HCT116 (cell line): Measurements from ENCODE around the gene DNM1L. TPM values are rescaled to one million over a fixed set of nuclear protein-coding genes. Genes with fewer than 3 reads are reported as not detected.
"Not testable (repeated sequence)": the region's sequence is repeated elsewhere in the genome, so short reads cannot be mapped to it uniquely, and the experiment has no call there.

ENCODE experiments used
- ATAC-seq: fragments of 200-7000 bp; cut with Tn5 transposase; 2 replicates; pipeline ENCODE4 v1.9.1; 2020; ENCODE audit warnings: mild to moderate bottlenecking, moderate library complexity
- BruUV-seq: library from RNA; stranded (reverse); fragments of 400-500 nt; replicated peaks from 2 replicates; lab custom pipeline; 2021; lab: Mats Ljungman, UMichigan
- CTCF ChIA-PET: fragments of 300-600 bp; sonication (Branson Sonifier 250); formaldehyde crosslinking; loops from one replicate; lab custom pipeline; 2021; ENCODE audit warnings: antibody characterized with exemption; lab: Charles Lee
- POLR2A ChIA-PET: fragments of 300-600, 350-600 bp; sonication (Branson Sonifier 250); formaldehyde crosslinking; loops from one replicate; lab custom pipeline; 2021; ENCODE audit warnings: antibody characterized with exemption; lab: Charles Lee
- RAD21 ChIA-PET, 2 experiments: fragments of 300-600 bp; sonication (Branson Sonifier 250); formaldehyde crosslinking; loops; one replicate each; lab custom pipeline; 2023; ENCODE audit warnings: low total read pairs in 2 of 2; ENCODE audit not compliant: uncharacterized antibody in 2 of 2, unreplicated experiment in 2 of 2, low non-redundant PET in 1 of 2; lab: Charles Lee
- DNase-seq: peaks from one replicate; pipeline ENCODE4 v3.0.0-alpha.2; 2010; ENCODE audit warnings: low read depth, low spot score
- H2AFZ ChIP-seq: fragments of 200-600 bp; shearing (Covaris generic), sonication (generic); 2 replicates; pipeline ENCODE4 v1.6.1; 2017; ENCODE audit warnings: low read depth, mixed run types, mixed read lengths, antibody characterized with exemption, low read length; ENCODE audit not compliant: poor library complexity, severe bottlenecking
- H3K27ac ChIP-seq: 2 replicates; pipeline ENCODE4 v1.5.1; 2012; ENCODE audit warnings: low read depth, low read length
- H3K27me3 ChIP-seq: fragments of 200-600 bp; sonication (generic); 2 replicates; pipeline ENCODE4 v1.6.1; 2016; ENCODE audit warnings: mixed run types, low read length, mixed read lengths; ENCODE audit not compliant: insufficient read depth
- H3K36me3 ChIP-seq, 2 experiments: fragments of 200-500 bp in 1 of 2; fragments of 200-600 bp in 1 of 2; sonication (Bioruptor generic) in 1 of 2; sonication (generic) in 1 of 2; 2 replicates each; pipeline versions ENCODE4 v1.5.1 to v1.6.1; 2014 to 2016; ENCODE audit warnings: low read length in 2 of 2, inconsistent platforms in 1 of 2, mixed read lengths in 1 of 2, mixed run types in 1 of 2; ENCODE audit not compliant: insufficient read depth in 2 of 2, control insufficient read depth in 1 of 2
- H3K4me1 ChIP-seq, 2 experiments: fragments of 200-600 bp in 1 of 2; sonication (generic) in 1 of 2; 2 replicates each; pipeline versions ENCODE4 v1.5.1 to v1.6.1; 2012 to 2017; ENCODE audit warnings: low read length in 2 of 2, inconsistent platforms in 1 of 2, mild to moderate bottlenecking in 1 of 2, mixed read lengths in 1 of 2, mixed run types in 1 of 2, moderate library complexity in 1 of 2; ENCODE audit not compliant: insufficient read depth in 2 of 2, control insufficient read depth in 1 of 2
- H3K4me2 ChIP-seq: fragments of 200-600 bp; sonication (generic); 2 replicates; pipeline ENCODE4 v1.6.1; 2017; ENCODE audit warnings: mixed run types, low read length, mixed read lengths
- H3K4me3 ChIP-seq, 2 experiments: fragments of 200-600 bp in 1 of 2; sonication (generic) in 1 of 2; replicated peaks in 1 of 2; 2 replicates each; pipeline ENCODE4 v1.5.1; 2011 to 2016; ENCODE audit warnings: low read length in 2 of 2, control low read depth in 1 of 2, low read depth in 1 of 2, mild to moderate bottlenecking in 1 of 2, mixed read lengths in 1 of 2, mixed run types in 1 of 2
- H3K79me2 ChIP-seq: fragments of 200-600 bp; sonication (generic); 2 replicates; pipeline ENCODE4 v1.6.1; 2017; ENCODE audit warnings: mild to moderate bottlenecking, mixed run types, low read length, moderate library complexity, mixed read lengths; ENCODE audit not compliant: insufficient read depth
- H3K9ac ChIP-seq: fragments of 200-600 bp; sonication (generic); 2 replicates; pipeline ENCODE4 v1.6.1; 2016; ENCODE audit warnings: low read length, mixed read lengths
- H3K9me2 ChIP-seq: fragments of 200-600 bp; sonication (generic), shearing (Covaris generic); 2 replicates; pipeline ENCODE4 v1.6.1; 2017; ENCODE audit warnings: mixed run types, mild to moderate bottlenecking, moderate library complexity; ENCODE audit not compliant: insufficient read depth
- H3K9me3 ChIP-seq, 2 experiments: fragments of 200-500 bp in 1 of 2; fragments of 200-600 bp in 1 of 2; sonication (Bioruptor generic) in 1 of 2; sonication (generic) in 1 of 2; 2 replicates each; pipeline ENCODE4 v1.6.1; 2014 to 2017; ENCODE audit warnings: low read length in 2 of 2, mixed read lengths in 2 of 2, inconsistent platforms in 1 of 2, low read depth in 1 of 2, mild to moderate bottlenecking in 1 of 2, mixed run types in 1 of 2, moderate library complexity in 1 of 2; ENCODE audit not compliant: control insufficient read depth in 1 of 2, insufficient read depth in 1 of 2
- H4K20me1 ChIP-seq: fragments of 200-600 bp; sonication (generic), shearing (Covaris generic); 2 replicates; pipeline ENCODE4 v1.6.1; 2017; ENCODE audit warnings: mixed run types, mild to moderate bottlenecking, moderate library complexity; ENCODE audit not compliant: insufficient read depth
- CBX3 ChIP-seq: IDR thresholded peaks from 2 replicates; pipeline ENCODE4 v1.6.1; 2012; ENCODE audit warnings: low read depth
- CEBPB ChIP-seq: IDR thresholded peaks from 2 replicates; pipeline ENCODE4 v1.6.1; 2012; ENCODE audit warnings: low read depth
- JUND ChIP-seq: IDR thresholded peaks from 2 replicates; pipeline ENCODE4 v1.6.1; 2012
- POLR2AphosphoS5 ChIP-seq: IDR thresholded peaks from 2 replicates; pipeline ENCODE4 v1.6.1; 2011; ENCODE audit warnings: mild to moderate bottlenecking, low read depth, low read length, moderate library complexity
- SIN3A ChIP-seq: IDR thresholded peaks from 2 replicates; pipeline ENCODE4 v1.6.1; 2012; ENCODE audit warnings: low read depth
- SRF ChIP-seq: IDR thresholded peaks from 2 replicates; pipeline ENCODE4 v1.6.1; 2012; ENCODE audit warnings: low read depth
- TCF7L2 ChIP-seq: IDR thresholded peaks from 2 replicates; pipeline ENCODE4 v1.7.0; 2011; ENCODE audit warnings: borderline replicate concordance, inconsistent platforms; ENCODE audit not compliant: insufficient read depth, insufficient read length; ENCODE audit errors: extremely low read depth
- ZNF274 ChIP-seq: fragments of 200-500 bp; sonication (Bioruptor generic); IDR thresholded peaks from 2 replicates; pipeline ENCODE4 v1.6.1; 2014; ENCODE audit warnings: mild to moderate bottlenecking, low read depth, low read length, inconsistent platforms
- intact Hi-C: fragments of 100-400 bp; cut with micrococcal nuclease; formaldehyde crosslinking; loops from 2 replicates; pipeline ENCODE4 v1.10.0; 2022
- total RNA-seq: library from RNA; stranded (reverse); gene quantifications from one replicate; pipeline ENCODE4 v1.2.1, GENCODE V29; 2021; ENCODE audit not compliant: unreplicated experiment
- TF ChIP-seq, protein P1 (sequence below): IDR thresholded peaks from 2 replicates; pipeline ENCODE4 v1.6.1; 2012

Gene DNM1L
- total RNA-seq, 1 experiment from 2014 or later = 69.7 TPM

DNA sequence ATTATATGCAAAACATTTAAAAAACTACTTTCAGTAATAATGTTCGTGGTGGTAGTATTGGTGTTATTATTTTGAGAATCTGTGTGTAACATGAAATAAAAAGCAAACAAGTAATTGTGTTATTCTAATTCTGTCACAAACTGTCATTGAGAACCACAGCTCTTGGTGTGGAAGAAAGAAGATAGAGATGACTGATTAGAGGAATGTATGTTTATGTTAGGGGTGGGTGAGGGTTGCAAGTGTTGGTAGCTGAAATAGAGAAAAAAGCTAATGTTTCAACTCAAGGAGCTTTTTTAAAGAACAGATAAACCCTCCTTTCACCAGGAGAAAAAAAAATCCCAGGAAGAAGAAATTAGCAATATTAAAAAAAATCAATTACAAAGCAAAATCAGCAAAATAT, 18.3 kb downstream of the DNM1L start:
- ChIA-PET POLR2A (no interaction called here), RAD21 (no interaction called here)

DNA sequence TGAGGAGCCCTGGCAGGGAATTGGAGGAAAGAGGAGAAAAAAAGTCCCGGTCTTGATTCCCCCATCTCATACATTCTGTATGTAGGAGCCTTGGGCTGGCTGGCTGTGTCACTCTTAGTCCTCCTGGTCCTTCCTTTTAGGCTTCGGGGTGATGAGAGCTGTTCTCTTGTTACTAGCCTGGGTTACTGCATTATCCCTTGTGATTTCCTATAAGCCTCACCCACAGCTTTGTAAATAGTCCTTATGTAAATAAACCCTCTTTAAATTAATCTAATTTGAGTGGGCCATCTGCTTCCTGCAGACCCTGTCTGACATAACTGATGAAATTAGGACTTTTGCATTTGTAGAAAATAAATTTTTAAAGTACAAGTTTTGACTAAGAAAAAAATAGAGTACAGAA, 19.2 kb downstream of the DNM1L start:
- ChIA-PET POLR2A (no interaction called here), CTCF (no interaction called here)

More for the DNA sequence above, 18.3 kb downstream of the DNM1L start:
- Histone ChIP-seq H3K9ac (no peak overlapping the region), H3K4me2 (no peak overlapping the region), H3K9me3 (no peaks in the 10 kb centered on the region), H3K27me3 (no peaks in the 10 kb centered on the region), H3K27ac (no peak overlapping the region), H3K4me3 (no peak overlapping the region), H3K36me3 (no peaks in the 10 kb centered on the region), H2AFZ (no peak overlapping the region), H3K4me1 (no peaks in the 10 kb centered on the region), H4K20me1 (no peaks in the 10 kb centered on the region; the same call in 1 of the 2 replicates), H3K9me2 (no peaks in the 10 kb centered on the region), H3K79me2 (peaks cover 73% of the 10 kb centered on the region)
- CTCF ChIA-PET = no interaction called here
- intact Hi-C loops = no loop called here
- TF ChIP-seq CBX3 = no peak
- no peak for TF ChIP-seq SIN3A
- TF ChIP-seq CEBPB = no peak
- TF ChIP-seq, protein P1, sequence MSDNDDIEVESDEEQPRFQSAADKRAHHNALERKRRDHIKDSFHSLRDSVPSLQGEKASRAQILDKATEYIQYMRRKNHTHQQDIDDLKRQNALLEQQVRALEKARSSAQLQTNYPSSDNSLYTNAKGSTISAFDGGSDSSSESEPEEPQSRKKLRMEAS = no peak
- no peak for TF ChIP-seq TCF7L2
- no peak for TF ChIP-seq SRF
- TF ChIP-seq POLR2AphosphoS5 = no peak
- no peak for TF ChIP-seq JUND
- no peak for TF ChIP-seq ZNF274
- no peak for ATAC-seq
- no peak for DNase-seq
- no TSS peak for BruUV-seq

DNA sequence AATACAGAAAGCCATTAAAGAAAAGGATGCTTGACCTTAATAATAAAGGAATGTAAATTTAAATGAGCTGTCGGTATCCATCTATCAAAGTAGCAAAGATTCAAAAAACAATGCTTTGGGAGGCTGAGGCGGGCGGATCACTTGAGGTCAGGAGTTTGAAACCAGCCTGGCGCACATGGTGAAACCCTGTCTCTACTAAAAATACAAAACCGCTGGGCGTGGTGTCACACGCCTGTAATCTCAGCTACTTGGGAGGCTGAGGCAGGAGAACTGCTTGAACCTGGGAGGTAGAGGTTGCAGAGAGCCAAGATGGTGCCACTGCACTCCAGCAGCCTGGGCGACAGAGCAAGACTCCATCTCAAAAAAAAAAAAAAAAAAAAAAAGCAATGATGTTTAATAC, 20.3 kb downstream of the DNM1L start:
- H3K4me2 ChIP-seq, RAD21 ChIA-PET, intact Hi-C loops, H4K20me1 ChIP-seq, H3K27ac ChIP-seq, ATAC-seq, H3K4me1 ChIP-seq, BruUV-seq, H3K9ac ChIP-seq, H3K9me3 ChIP-seq, H3K4me3 ChIP-seq, H3K36me3 ChIP-seq, POLR2A ChIA-PET, H3K27me3 ChIP-seq, H3K9me2 ChIP-seq, CTCF ChIA-PET, DNase-seq, H2AFZ ChIP-seq: not testable (repeated sequence)
- peaks cover 60% of the 10 kb centered on the region for H3K79me2 ChIP-seq

More for the DNA sequence above, 19.2 kb downstream of the DNM1L start:
- Histone ChIP-seq H3K4me3 (no peak overlapping the region), H3K9me3 (no peaks in the 10 kb centered on the region), H3K27ac (no peak overlapping the region), H3K27me3 (no peaks in the 10 kb centered on the region), H3K36me3 (no peaks in the 10 kb centered on the region), H3K4me1 (no peaks in the 10 kb centered on the region)
- TF ChIP-seq TCF7L2 = no peak
- TF ChIP-seq, all 23 proteins: peak for 0
- BruUV-seq = no TSS peak
- no peak overlapping the region for H3K9ac ChIP-seq
- ATAC-seq (no peak), DNase-seq (no peak)
- no peak overlapping the region for H2AFZ ChIP-seq
- H3K79me2 ChIP-seq = peaks cover 71% of the 10 kb centered on the region
- H3K4me2 ChIP-seq = no peak overlapping the region
- no peaks in the 10 kb centered on the region; the same call in 1 of the 2 replicates for H4K20me1 ChIP-seq
- intact Hi-C loops = no loop called here
- no peaks in the 10 kb centered on the region for H3K9me2 ChIP-seq
- RAD21 ChIA-PET = no interaction called here
